Endometrium (tissue), 2 donors: ENCODE data around the gene FHOD1.

Experiments used
- FAIRE-seq: peaks from 2 replicates; lab custom pipeline; 2012; peaks lifted over from hg19 to GRCh38; lab: Jason Lieb, UNC
- donor health status: control.
- donor health status: control.

The FHOD1 gene

DNA sequence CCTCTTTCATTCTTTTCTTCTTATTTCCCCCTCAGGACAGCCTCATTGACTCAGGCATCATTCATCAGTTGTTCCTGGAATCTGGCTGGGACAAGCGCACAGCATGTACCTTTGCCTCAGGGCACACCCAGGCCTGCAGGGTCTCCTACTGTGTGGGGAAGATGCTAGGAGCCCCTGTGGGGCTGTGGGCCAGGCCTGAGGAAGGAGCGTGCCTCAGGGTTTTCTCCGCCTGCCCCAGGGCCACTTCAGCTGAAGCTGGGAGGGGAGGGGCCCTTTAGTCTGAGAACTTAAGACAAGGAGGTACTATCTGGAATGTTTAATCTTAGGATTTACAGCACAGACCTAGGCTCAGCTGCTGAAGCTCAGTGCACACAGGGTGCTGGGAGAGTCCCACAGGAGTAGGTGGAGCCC, 40.4 kb downstream of the FHOD1 start:
- no peak for FAIRE-seq

DNA sequence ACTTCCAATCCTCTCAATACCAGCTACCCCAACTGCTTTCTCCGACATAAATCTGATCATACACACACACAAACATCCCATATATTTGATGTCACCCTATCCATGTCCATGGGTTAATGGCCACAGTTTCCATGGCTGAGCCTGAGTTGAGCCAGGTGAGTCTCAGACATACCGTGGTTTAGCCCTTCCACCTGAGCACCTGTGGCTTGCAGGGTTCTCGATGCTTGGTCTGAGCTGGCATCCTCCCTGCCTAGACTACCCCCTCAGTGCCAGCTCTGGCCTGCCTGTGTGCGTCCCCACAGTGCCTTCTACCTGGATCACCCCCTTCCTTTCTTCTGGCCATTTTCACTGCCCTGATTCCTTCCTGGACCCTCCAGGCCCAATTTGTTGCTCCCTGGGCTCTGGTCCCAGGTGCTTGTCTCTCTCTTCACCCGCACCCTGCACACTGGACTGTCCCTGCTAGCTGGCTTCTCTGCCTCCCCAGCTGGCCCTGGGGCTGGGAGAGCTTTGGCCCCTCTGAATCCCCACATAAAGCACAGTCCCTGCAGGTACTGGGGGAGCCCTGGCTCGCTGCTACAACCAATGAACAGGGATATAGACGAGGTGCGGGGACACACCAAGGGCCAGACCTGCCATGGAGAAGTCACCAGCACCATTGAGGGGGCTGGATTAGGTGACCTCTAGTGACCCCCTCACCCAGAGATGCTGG, 41.0 kb downstream of the FHOD1 start:
- FAIRE-seq, result no peak

DNA sequence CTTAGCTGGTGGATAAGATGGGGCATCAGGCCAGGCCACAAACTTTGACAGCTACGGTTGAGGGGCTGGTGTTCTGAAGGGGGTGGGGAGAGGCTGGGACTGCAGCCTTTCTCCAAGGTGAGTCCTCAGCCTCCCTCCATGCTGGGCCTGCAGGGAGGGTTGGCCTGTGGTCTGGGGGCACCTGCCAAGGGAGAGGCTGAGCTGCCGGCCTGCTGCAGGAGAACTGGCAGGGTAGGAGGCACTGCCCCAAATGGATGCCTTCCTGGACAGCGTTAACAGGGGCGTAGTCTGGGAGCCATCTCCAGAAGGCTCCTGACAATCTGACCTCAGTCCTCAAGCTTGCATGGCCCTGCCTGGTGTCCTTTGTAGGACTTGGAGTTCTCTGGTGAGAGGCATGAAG, 43.2 kb downstream of the FHOD1 start:
- FAIRE-seq, result no peak

DNA sequence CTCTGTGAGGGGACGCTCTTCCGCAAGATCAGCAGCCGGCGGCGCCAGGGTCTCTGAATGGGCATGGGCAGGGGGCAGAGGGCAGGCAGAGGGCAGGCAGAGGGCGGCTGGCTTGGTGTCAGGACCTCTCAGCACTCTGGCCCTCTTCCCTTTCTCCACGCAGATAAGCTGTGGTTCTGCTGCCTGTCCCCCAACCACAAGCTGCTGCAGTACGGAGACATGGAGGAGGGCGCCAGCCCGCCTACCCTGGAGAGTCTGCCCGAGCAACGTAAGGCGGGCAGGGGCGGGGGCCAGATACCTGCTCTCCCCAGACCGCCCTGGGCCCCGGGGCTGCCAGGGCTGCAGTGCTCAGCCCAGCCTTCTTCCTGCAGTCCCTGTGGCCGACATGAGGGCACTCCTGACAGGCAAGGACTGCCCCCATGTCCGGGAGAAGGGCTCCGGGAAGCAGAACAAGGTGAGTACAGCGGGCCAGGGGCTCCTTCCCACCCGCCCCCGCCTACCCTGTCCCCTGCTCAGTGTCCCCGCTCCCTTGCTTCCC, 44.3 kb downstream of the FHOD1 start:
- no peak for FAIRE-seq

DNA sequence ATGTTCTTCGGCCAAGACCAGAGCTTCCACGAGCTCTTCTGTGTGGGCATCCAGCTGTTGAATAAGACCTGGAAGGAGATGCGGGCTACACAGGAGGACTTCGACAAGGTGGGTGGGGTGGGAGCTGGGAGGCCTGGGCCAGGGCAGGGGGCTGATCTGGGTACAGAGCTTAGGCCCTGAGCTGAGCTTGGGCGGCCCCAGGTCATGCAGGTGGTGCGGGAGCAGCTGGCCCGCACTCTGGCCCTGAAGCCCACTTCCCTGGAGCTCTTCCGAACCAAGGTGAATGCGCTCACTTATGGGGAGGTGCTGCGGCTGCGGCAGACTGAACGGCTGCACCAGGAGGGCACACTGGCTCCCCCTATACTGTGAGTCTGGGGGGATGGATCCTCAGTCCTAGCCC, 44.9 kb downstream of the FHOD1 start:
- FAIRE-seq, result no peak

DNA sequence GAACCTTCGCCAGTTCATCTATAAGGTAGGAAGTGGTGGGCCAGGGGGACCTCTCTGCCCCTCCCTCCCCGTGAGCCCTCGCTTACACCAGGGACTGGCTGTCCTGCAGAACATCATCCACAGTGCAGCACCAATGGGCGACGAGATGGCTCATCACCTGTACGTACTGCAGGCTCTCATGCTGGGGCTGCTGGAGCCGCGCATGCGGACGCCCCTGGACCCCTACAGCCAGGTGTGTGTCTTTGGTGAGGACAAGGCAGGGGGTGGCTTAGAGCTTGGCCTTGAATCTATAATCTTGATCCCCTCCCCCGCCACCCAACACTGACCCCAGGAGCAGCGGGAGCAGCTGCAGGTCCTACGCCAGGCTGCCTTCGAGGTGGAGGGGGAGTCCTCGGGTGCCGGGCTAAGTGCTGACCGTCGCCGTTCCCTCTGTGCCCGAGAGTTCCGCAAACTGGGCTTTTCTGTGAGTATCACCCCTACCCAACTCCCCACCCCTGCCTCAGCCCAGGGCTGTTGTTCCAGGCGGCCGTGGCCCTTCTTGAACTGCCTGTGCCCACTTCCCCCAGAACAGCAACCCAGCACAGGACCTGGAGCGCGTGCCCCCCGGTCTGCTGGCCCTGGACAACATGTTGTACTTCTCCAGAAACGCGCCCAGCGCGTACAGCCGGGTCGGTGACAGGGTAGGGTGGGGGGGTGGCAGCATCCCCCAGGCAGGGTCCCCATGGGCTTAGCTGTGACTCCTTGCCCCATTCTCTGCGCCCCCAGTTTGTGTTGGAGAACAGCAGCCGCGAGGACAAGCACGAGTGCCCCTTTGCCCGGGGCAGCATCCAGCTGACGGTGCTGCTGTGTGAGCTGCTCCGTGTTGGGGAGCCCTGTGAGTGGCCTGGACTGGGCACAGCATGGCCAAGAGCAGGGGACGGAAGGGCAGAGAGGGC, 45.6 kb downstream of the FHOD1 start:
- no peak for FAIRE-seq

DNA sequence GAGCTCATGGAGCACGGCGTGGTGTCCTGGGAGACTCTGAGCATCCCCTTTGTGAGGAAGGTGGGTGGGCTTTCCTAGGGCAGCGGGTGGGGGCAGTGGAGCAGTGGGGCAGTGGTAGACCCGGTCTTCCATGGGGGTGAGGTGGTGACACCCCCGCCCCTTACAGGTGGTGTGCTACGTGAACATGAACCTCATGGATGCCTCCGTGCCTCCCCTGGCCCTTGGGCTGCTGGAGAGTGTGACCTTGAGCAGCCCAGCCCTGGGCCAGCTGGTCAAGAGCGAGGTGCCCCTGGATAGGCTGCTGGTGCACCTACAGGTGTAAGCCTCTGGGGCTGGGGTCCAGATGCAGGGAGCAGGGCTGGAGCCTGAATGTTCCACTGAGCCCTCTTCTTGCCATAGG, 46.8 kb downstream of the FHOD1 start:
- no peak for FAIRE-seq

DNA sequence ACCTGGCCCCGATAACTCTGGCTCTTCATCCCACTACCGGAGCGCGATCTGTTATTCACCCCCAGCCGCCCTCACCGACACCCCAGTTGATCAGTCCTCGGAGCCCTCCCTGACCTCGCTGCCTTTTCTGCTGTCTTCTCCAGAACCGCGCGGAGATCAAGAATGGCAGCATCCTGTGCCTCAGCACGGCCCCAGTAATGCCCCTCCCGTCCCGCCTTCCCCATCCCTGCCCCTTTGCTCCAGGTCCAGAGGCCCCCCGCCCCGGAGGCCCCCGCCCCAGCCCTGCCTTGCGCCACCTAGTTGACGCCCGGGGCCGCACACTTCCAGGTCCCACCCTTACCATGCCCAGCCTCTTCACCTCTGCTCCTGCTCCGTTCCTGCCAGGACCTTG, 47.5 kb downstream of the FHOD1 start:
- FAIRE-seq, result no peak

DNA sequence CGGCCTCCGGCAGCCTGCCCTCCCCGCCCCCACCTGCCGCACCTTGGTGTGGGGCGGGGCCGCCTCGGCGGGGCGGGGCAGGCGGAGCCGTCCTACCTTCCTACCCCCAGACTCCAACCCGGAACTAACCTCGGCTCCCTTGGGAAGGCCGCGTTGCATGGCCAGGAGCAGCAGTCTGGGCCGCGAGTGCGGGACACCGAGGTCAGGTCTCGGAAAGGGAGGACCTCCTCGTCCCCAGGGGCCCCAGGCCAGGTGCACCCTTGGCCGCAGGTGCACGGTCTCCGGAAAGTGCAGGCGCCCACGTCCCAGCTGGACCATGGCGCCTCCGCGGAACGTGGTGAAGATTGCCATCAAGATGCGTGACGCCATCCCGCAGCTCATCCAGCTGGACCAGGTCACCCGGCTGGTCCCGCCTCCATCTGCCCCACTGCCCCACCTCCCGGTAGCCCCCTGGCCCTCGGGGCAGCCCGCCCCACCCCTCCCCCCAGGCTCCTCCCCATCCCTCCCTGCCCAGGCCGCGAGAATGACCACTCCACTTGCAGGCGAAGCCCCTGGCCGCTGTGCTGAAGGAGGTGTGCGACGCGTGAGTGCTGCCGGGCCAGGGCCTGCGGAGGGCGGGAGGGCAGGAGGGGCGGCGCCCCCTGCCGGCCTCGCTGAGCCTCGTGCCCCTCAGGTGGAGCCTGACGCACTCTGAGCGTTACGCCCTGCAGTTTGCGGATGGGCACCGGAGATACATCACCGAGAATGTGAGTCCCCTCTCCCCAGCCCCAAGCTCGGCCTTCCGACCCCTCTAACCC, 48.1 kb downstream of the FHOD1 start, which contains the start of gene ELMO3:
TSS of gene ELMO3 (plus strand) at position 121 of the 797 bp plus-strand sequence. CDS start at position 317, 196 bp downstream.
- FAIRE-seq, result no peak

DNA sequence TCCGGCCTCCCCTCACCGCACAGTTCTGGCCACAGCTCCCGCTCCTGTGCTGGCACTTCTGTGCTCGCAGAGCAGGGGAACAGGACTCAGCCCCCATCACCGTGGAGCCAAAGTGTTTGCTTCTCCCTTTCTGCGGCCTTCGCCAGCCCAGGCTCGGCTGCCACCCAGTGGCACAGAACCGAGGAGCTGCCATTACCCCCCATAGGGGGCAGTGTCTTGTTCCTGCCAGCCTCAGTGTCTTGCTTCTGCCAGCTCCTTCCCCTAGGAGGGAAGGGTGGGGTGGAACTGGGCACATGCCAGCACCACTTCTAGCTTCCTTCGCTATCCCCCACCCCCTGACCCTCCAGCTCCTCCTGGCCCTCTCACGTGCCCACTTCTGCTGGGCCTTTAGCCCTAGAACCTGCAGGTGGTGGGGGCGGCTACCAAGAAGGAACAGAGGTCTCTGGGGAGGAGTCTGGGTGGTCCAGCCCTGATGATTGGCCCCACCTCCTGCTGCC, 49.0 kb downstream of the FHOD1 start:
- FAIRE-seq, result no peak

DNA sequence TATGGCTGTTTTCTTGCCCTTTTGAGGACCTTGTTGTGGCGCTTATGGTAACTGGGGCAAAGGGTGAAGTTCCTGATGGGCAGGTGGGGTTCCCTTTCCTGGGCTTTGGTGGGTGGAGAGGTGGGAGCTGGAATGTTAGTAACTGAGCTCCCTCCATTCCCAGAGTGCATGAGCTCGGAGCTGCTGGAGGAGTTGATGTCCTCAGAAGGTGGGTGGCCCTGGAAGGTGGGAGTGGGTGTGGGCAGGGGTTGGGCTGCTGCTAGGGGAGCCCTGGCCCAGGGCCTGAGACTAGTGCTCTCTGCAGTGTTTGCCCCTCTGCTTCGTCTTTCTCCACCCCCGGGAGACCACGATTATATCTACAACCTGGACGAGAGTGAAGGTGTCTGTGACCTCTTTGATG, 49.6 kb downstream of the FHOD1 start:
- FAIRE-seq, result no peak

DNA sequence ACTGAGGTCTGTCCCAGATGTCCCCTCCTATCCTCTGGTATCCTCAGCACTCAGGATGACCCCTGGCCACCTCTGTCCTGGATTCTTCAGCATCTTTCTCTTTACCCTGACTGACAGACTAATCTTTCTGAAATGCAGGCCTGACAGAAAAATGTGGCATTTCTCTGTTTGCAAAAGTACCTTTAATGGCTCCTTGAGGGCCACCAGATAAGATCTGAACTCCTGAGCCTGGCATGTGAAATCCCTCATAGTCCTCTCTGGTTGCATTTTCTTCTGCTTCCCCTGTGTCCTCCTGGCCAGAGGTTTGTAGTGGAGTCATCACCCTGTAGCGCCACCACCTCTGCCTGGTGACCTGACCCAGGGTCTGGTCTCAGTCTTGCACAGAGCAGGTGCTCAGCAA, 50.4 kb downstream of the FHOD1 start:
- FAIRE-seq, result no peak

DNA sequence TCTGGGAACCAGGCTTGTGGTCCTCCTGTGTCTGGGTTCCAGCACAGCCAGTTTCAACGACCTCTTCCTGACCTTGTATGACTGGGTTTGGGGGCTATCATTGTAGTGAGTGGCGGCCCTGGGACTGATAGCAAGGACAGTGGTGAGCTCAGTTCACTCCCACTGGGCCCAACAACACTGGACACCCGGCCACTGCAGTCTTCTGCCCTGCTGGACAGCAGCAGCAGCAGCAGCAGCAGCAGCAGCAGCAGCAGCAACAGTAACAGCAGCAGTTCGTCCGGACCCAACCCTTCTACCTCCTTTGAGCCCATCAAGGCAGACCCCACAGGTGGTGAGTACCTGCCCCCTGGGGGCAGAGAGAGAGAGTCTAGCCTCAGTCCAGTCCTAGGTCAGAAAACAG, 51.6 kb downstream of the FHOD1 start:
- FAIRE-seq, result no peak

DNA sequence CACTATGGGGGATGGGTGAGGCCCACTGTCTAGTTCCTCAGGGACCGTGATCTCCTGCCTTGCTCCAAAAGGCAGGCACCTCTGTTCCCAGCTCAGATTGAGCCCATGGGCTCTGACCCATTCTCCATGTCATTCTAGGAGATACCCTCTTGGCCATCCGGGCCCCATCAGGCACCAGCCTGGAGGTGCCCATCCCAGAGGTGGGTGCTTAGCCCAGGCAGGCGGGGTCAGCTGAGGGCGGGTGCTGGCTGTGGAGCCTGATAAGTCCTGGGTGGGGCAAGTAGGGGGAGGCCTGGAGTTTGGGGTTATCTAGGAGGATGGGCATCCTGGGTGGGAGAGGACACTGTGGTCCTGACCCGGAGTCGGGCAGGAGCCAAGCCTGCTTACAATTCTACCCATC, 53.0 kb downstream of the FHOD1 start:
- no peak for FAIRE-seq

DNA sequence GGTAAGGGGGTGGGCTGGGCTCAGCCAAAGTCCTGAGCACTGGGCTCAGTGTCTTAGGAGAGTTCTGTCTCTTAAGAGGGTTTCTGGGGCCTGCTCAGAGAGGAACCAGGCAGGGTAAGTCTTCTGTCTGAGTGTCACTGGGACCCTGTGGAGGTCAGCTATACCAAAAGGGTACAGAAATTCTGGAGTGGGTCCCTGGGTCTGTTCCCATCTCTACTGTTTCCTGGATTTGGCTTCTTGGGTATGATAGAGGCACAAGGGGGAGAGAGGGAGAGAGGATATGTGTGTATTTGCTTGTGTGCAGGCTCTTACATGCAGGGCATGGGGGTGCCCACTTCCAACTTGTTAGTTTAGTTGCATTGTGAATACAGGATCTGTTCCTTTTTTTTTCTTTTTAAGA, 53.7 kb downstream of the FHOD1 start:
- FAIRE-seq, result no peak

DNA sequence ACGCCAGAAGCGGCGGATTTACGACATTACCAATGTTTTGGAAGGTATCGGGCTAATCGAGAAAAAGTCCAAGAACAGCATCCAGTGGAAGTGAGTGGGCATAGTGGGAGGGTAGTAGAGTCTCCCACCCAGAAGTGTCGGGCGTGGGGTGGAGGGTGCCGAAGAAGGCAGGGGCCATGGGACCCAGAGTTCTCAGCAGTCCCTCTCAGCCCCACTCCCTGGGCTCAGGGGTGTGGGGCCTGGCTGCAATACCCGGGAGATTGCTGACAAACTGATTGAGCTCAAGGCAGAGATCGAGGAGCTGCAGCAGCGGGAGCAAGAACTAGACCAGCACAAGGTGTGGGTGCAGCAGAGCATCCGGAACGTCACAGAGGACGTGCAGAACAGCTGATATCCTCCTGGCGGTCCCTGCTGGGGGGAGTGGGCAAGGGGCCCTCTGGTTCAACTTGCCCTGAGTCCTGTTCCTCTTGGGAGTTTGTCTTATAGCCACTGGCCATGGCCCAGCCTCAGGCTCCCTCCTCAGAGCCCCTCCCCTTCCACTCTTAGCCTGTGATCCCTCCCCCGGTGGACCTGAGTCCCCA, 54.4 kb downstream of the FHOD1 start:
- no peak for FAIRE-seq

DNA sequence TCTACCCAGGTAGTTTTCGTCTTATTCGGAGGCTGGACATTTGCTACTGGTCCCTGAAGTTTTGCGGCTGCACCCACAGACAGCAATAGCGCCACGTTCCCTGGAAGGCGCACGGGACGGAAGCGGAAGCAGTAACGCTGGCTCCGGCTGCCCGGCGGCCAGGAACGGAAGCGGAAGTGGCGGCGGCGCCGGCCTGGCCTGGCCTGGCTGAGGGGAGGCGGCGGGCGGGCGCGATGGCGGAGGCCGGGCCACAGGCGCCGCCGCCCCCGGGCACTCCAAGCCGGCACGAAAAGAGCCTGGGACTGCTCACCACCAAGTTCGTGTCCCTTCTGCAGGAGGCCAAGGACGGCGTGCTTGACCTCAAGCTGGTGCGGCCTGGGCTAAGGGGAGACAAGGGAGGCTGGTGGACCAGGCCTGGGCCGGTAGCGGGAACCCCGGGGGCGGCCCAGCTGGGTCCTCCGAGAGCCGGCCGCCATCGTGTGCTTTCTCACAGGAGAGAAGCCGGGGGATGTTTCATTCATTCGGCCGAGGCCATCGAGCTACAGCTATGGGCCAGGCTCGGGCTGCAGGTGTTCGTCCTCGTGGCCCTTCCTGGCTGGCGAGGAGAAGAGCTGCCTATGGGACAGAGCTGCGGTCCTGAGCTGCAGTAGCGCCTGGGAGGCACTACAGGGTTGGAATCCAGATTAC, 55.1 kb downstream of the FHOD1 start, which contains the start of gene E2F4:
TSS of gene E2F4 (plus strand) at position 161 of the 687 bp plus-strand sequence. CDS start at position 234, 73 bp downstream.
- no peak for FAIRE-seq

DNA sequence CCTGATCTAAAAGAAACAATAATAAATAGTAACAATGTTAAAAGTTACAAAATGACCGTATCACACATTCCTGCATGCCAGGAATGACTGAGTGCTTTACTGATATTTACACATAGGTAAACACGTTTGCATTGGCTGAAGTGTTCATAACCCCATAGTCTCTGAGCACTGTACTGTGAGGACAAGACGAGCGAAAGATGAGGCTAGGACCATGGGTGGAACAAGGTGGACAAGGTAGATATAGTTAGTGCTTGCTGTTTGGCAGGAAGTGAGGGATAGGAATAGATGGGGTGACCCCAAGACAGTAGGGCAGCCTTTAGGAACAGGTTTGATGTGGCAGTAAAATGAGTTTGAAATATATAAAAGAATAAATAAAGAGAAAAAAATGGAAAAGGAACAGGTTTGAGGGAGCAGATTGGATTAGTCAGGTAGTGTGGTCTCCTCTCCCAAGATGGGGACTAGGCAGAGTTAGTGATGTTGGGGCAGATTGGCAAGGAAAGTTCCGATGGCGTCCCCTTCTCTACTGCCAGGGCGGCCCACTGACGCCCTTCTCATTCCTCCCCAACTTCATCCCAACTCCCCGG, 55.8 kb downstream of the FHOD1 start:
- no peak for FAIRE-seq

DNA sequence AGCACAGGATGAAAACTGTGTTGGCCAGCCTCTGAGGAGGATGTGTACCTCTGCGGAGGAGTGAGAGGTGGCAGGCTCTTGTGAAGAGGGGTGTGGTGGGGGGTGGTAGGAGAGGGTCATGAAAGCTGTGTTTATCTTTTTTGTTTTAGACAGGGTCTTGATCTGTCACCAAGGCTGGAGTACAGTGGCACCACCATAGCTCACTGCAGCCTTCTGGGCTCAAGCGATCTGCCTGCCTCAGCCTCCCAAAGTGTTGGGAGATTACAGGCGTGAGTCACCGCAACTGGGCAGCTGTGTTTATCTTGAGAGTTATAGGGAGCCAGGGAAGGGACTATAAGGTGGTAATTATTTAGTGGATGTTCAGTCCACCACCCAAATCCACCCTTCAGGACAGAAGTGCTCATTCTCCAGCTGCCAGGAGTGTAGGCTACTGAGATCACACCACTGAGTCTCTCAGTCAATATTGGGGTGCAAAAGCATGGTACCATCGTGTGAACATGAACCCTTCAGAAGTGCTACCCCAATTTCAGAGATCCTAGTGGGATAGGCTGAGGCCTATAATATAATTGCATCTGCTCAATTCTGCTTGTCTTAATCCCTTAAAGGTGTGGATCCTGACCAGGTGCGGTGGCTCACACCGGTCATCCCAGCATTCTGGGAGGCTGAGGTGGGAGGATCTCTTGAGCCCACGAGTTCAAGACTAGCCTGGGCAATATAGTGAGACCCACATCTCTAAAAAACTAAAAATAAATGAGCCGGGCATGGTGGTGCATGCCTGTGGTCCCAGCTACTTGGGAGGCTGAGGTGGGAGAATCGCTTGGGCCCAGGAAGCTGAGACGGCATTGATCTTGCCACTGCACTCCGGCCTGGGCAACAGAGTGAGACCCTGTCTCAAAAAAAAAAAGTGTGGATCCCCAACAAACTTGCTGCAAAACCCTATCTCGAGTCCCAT, 56.6 kb downstream of the FHOD1 start:
- no peak for FAIRE-seq
